NCI-H345 treated with DMSO at 0.1 percent for 48 hours (cell line): ENCODE data around the gene BCDIN3D.
A peak's percentile ranks its signal among the peaks of the same experiment; 100 is the strongest.
"Not testable (repeated sequence)": the region's sequence is repeated elsewhere in the genome, so short reads cannot be mapped to it uniquely, and the experiment has no call there.

Experiments
- DNase-seq: peaks from one replicate; lab custom pipeline; 2025; ENCODE audit not compliant: unreplicated experiment; lab: John Stamatoyannopoulos, UW

Gene BCDIN3D, protein sequence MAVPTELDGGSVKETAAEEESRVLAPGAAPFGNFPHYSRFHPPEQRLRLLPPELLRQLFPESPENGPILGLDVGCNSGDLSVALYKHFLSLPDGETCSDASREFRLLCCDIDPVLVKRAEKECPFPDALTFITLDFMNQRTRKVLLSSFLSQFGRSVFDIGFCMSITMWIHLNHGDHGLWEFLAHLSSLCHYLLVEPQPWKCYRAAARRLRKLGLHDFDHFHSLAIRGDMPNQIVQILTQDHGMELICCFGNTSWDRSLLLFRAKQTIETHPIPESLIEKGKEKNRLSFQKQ

DNA sequence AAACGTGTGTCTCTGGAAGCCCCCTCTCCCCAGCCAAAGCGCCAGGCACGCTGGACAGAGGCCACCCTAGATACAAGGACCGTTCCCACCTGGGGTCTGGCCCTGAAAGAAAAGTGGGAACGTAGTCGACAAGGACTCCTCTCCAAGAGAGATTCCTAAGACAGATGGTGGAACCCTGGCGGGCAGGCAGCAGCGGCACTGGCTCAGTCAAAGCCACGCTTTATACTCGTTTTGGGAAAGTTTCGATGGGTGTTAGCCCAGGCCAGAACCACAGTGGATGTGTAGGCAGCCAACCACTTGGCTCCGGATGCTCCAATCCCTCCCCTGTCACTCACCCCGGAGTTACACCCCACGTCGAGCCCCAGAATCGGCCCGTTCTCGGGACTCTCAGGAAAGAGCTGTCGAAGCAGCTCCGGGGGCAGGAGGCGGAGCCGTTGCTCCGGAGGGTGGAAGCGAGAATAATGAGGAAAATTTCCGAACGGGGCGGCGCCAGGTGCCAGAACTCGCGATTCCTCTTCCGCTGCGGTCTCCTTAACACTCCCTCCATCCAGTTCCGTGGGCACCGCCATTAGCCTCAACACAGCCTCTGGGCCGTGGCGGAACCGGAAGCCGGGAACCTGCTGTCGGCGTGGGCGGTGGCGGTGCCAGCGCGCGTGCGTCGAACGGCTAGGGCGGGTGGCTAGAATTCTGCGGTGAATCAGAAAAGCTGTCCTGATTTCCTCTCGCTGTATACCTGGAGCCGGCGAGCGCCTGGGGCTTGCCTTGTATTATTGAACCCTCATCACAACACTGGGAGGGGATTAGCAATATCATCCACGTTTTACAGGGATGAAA, at the start of gene BCDIN3D:
BCDIN3D (minus strand) TSS at position 588 of the 834 bp plus-strand sequence; CDS start at position 569, 19 bp downstream.
- DNase-seq: peak; percentile 23

DNA sequence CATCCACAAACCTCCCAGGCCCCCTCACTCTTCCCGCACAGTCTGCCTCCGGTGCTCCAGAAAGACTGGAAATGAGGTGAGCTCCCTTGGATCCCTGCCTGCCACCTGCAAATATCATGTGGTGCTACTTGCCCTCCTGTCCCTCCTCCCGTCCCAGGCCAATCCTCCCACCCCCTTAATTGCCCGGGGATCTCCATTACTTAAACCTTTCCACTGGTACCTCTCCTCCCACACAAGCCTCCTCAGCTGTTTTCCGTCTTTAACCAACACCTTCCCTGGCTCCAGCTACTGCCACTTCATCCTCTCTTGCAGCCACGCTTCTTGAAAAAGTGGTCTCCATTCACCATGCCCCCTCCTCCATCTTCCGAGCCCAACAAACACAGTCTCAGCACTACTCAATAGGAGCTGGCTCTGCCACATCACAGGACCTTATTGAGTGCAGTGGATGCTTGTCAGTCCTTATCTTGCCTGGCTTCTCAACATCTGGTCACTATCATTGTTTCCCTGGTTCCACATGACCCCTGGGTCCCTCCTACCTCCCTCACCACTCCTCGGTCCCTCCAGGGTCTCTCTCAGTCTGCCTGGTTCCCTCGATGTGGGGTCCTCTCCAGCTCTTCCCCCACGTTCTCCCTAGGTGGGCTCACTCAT, 49.3 kb upstream of the BCDIN3D start:
- no peak for DNase-seq

DNA sequence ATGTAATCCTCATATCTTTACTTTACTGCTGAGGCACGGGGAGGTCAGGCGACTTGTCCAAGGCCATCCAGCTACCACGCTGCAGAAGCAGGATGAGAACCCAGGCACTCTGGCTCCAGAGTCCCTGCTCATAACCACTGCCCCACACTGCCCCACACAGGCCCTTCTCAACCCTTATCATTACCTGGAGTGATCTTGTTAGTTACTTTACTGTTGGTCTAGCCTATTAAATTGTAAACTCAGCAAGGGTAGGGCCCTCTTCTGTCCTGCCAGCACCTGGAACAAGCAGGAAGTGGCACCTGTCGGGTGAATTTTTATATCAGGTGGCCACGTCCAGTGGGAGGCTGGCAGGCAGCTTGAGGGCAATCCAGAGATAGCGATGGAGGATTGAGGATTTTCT, 48.6 kb upstream of the BCDIN3D start:
- no peak for DNase-seq

DNA sequence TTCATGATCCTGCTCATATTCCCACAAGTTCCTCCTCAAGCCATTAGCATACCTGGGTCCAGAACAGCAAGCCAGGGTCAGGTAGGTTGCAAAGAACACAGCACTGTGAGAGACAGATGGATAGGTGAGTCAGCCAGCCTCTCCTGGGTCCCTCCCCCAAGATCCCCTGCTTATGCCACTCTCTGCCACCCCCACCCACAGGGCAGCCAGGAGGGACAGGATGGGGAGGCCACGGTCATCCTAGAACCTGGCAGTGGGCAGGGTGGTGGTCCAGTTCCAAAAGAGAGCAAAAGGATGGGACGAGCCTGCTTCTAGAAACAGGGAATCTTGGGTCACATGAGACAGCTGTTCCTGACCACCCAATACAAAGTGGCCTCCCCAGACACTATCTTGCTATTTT, 48.1 kb upstream of the BCDIN3D start:
- DNase-seq: no peak

DNA sequence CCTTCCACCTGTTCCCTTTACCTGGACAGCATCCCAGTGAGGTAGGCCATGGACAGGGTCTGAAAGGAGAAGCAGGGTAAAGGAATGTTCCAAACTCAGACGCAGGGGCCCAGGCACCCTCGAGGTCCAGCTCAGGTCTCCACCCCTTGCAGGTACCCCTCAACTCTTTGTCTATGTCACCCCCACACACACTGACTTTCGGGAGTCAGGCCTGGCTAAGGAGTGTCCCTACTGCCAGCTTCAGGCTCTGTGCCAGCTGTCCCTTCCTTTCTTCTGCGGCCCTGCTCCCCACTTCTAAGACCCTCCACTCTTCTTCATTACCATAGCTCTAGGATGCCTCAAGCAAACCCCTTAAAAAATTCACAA, 47.2 kb upstream of the BCDIN3D start:
- no peak for DNase-seq

DNA sequence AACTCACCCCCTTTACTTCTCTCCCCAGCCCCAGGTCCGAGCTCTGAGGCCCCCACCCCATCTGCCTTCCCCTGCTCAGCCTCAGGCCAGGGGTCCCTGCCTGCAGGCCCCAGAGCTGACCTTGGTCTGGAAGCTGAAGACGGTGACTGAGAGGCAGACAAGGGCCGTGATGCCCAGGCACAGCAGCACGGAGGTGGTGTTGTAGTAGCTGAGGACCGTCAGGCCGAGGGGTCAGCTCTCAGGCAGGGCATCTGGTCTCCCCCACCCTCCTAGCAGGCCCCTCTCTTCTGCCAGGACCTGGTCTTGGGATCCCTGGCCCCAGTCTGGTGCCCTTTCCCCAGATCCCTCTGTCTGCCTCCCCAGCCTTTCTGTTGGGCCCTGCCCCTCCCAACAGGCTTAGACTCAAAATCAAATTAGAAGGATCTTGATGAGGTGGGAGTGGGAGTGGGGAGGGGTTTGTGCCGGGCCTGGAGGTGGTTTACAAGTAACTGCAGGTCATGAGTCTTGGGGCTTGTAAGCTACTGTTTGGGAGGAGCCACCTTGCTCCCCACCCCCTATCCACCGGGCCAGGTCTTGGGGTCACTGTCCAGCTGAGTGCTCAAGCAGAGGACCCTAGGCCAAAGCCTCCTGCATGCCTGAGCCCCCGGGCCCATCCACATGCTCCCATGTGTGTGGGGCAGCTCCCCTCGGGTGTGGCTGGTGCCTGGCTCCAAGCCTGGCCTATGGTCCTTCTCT, 46.6 kb upstream of the BCDIN3D start:
- no peak for DNase-seq

DNA sequence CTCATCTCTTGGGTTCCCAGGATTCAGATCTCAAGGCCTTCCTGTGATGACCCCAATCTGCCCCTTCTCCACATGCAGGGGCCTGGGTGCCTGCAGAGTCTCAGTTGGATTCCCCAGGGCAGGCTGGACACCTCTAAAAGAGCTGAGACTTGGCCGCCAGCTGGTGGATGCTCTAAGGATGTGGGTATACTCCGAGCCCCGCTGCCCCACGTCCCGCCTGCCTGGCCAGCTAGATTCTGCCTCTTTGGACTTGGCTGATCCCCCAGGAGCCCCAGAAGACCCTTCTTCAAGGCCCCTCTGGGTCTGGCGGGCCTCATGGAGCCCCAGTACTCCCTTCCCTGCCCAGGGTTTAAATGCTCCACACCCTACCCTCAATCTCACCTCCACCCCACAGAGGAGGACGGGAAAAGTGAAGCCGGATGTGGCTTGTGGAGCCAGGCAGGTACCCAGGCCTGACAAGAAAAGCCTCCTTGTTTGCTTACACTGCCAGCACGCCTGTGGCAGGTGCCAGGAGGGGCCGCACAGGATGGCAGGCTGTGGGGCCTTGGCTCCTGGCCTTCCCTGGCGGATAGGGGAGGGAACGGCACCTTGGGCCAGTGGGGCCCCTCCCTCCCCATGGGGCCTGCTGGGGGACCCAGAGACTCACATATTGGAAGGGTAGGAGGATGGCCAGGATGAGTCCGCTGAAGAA, 45.7 kb upstream of the BCDIN3D start:
- no peak for DNase-seq

DNA sequence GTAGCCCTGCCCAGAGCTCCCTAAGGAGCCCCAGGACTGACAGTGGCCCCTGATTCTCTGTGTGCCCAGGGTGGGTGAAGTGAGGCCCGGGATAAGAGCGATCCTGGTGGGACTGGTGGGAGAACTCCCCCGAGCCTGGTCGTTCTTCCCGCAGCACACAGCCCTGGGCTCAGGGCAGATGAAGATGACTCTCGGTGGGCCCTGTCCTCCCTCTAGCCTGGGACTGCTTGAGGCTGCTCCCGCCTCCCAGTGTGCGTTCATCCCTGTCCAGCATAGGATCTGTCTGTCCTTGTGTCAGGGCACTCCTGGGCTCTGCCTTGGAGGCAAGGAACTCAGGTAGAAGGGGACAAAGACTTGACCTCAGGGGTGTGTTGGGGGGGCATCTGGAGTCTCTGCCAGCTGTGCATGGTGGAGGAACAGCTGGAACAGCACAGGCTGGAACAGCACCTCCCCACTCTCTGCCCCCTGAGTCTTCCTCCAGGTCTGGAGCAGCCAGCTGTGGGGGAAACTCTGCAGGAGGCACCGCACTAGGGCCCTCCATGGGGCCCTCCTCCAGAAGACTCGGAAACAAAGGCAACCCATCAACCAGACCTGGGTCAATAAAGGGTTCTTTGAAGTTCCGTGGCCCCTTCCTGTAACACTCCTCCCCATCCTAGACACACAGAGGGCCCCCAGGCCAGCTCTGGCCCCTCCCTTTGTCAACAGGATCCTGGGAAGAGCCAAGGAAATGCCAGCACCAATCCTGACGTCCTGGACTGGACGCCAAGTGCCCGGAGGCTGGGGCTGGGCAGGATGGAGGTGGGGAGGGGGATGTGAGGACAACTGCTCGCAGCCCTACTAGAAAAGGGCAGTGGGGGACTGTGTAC, 44.9 kb upstream of the BCDIN3D start:
- no peak for DNase-seq

DNA sequence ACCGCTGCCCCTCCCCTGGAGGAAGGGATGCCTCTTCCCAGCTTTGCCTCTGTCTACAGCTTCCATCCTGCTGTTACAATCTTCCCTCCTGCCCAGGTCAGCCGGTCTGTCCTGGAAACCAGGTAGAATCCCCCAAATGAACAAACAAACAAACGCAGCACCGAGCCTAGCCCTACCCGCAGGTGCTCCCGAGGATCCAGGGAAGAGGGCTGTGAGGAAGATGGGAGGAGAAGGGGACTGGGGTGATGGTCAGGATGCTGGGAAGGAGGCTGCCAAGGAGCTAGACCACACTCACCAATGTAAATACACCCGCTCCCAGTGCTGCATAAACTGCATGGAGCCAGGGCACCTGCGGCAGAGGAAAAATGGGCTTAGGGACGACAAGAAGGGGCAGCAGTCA, 44.2 kb upstream of the BCDIN3D start:
- DNase-seq: no peak

DNA sequence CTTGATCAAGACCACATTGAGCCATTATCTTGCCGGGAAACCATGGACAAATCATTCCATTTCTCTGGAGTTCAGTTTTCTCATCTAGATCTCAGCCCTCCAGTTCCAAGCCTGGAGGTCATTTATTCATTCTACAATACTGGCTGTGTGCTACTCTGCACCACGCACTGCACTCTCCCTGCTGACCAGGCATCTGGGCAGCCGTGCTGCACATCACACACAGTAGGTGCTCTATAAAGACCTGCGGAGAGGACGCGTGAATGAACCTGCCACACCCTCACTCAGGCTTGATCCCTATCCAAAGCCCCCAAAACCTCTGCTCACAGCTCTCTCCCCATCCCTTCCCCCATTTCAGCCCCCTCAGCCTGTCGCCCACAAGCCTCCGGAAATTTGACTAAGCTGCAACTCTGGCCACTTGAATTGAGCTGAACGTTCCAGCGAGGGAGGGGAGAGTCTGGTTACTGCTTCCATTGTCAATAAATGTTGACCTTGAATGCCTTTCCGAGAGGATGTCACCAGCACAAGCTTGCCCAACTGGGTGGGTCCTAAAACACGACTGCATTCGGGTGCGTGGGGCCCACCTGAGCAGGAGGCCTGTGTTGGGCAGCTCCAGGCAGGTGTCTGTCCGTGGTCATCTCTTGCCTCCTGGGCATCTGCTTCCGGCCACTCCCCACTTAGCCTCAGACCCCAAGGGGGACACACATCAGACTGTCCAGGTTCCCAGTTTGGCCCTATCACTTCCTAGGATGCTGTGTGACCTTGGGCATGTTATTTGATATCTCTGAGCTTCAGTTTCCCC, 43.0 kb upstream of the BCDIN3D start:
- DNase-seq: no peak

DNA sequence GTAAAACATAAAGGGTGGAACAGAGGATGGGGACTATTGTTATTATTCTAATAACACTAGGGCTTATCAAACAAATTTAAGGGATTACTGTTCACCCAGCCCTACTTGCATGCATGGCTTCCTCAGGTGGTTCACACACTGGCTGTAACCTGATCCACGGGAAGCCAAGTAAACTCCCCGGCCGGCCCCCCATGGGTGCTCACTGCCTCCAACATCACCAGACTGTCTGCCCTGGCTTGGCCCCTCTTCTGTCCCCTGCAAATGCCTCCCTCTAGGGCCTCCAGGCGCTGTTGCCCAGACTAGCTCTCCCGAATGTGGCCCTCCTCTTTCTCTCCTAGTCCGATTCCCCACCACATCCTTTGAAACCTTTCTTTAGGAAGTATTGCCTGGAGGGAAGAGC, 42.2 kb upstream of the BCDIN3D start:
- peak; percentile 21 for DNase-seq

DNA sequence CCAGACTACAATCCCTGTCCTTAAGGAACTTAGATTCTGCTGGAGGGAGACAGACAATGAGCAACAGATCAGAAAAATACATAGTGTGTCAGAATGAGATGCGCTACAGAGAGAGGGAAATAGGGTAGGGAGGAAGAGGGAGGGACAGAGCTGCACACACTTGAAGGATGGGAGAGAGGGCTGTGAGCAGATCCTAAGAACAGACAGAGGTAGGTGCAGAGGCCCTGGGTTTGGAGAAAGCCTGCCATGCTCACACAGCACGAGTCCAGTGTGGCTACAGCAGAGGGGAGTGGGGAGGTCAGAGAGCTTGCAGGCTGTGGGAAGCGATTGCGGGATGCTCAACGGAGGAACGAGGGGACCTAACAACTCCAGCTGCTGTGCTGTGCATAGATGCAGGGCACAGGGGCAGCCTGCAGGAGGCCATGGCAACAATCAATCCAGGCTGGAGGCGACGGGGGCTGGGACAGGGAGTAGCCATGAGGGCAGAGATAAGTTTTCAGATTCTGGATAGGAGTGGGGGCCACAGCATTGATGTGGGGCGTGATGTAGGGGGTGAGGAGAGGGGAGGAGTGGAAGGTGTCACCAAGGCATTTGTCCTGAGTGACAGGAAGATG, 40.1 kb upstream of the BCDIN3D start:
- no peak for DNase-seq

DNA sequence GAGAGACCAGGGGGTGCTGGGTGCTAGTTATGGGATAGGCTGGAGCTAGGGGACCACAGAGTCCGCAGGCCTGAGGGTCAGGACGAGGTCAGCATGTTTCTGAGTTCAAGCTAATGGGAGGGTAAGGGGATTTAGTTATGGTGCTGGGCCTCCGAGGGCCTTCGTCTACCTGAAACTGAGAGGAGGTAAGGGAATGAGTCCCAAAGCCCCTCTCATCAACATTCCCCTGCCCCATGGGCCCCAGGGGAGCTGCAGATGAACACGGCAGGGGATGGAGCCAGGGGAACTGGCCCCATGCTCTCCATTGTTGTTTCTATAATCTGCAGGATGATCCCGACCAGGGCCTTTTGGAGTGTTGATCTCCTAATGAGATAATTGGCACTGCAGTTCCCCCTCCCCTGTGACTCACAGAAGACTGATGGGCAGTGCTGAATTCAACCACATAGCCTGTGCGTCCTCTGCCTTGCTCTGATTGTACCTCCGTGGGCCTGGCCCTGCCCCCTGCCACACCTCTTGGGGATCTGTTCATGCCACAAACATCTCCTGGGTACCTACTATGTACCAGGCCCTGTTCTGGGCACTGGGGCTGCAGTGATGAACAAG, 39.4 kb upstream of the BCDIN3D start:
- no peak for DNase-seq

DNA sequence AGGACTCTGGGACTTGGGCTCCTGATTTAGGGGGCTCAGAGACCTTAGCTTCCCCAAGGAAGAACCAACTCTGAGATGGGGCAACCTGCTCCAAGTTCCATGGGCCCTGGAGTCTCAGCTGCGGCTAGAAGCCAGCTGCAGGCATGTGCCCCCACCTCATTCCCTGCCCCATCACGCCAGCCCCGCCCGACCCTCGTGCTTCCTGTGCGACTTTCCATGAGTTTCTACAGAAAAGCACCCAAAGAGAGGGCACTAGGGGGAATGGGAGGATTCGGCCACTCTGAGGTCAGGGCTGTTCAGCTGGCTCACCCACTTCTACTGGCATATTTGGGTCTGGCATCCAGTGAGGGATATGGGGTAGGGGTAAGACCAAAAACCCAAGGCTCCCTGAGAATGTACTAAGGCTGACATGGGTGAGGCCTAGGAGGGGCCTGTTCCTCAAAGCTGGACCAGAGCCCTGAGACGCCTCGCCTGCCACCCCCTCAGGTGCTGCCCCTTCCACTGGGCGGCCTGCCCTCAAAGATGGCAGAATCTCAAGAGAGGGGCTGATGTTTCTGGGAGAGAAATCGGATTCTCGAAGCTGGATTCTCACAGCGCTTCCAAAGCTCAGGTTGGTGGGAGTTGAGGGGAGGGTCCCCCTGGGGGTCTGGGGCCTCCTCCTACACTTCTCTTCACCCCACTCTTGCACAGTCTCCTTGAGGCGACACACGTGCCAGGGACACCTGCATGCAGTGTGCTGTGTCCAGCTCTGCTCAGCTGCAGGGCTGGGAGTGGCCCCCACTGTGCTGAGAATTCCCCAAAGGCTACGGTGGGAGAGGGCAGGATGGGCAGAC, 38.7 kb upstream of the BCDIN3D start:
- DNase-seq: no peak

DNA sequence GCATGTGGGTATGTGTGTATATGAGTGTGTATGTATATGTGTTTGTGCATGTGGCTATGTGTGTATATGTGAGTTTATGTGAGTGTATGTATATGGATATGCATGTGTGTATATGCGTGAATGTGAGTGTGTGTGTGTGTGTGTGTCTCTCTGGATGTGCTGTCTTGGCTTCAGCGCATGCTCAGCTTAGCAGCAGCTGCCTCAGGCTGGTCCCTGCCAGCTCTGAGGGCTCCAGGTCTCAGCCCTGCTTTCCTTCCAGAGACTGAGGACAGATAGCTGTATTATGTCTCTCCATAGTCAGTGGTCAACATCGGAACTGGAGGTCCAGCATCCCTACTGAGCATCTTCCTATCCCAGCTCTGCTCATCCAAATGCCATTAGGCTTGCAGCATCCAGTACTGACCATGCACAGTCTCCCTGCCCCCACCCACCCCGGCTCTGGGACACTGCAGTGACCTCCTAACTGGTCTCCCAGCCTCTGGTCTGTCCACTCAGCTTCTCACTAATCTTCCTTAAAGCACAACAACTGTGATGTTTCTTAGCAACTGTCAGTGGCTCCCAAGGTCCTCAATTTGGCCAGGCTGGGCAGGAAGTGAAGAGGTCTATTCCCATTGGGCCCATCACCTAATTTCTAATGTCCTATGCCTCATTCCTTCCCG, 38.0 kb upstream of the BCDIN3D start:
- no peak for DNase-seq

DNA sequence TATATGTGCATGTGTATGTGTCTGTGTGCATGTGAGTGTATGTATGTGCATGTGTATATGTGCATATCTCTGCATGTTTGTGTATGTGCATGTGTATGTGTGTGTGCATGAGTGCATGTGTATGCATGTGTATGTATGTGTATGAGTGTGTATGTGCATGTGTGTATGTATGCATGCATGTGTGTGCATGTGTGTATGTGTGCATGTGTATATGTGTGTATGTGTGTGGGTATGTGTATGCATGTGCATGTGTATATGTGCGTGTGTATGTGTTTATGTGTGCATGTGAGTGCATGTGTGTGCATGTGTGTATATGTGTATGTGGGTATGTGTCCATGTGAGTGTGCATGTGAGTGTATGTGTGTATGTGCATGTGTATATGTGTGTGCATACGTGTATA, 36.2 kb upstream of the BCDIN3D start:
- DNase-seq: not testable (repeated sequence)

DNA sequence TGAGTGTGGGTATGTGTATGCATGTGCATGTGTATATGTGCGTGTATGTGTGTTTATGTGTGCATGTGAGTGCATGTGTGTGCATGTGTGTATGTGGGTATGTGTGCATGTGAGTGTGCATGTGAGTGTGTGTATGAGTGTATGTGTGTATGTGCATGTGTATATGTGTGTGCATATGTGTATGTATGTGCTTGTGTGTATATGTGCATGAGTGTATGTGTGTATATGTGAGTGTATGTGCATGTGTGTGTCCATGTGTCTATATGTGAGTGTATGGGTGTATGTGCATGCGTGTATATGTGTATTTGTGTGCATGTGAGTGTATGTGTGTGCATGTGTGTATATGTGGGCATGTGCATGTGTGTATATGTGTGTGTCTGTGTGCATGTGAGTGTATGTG, 35.1 kb upstream of the BCDIN3D start:
- no peak for DNase-seq
